WTC11 (cell line): ENCODE results near the gene GGN.

Source experiments
- CREB1 ChIP-seq: sonication (generic); formaldehyde crosslinking; IDR thresholded peaks from 2 replicates; pipeline ENCODE4 v1.8.0; 2023; ENCODE audit warnings: mild to moderate bottlenecking, missing genetic modification reagents
- CTCF ChIP-seq: fragments of 200-600 bp; IDR thresholded peaks from 2 replicates; pipeline ENCODE4 v1.8.0; 2022; ENCODE audit warnings: antibody characterized with exemption
- ELF4 ChIP-seq: sonication (generic); formaldehyde crosslinking; IDR thresholded peaks from 2 replicates; pipeline ENCODE4 v1.8.1; 2022; ENCODE audit warnings: low read depth, mild to moderate bottlenecking, moderate library complexity, missing genetic modification reagents
- ETV6 ChIP-seq: sonication (generic); formaldehyde crosslinking; IDR thresholded peaks from 2 replicates; pipeline ENCODE4 v1.8.1; 2022; ENCODE audit warnings: mild to moderate bottlenecking, missing genetic modification reagents
- HMGXB4 ChIP-seq: sonication (generic); formaldehyde crosslinking; IDR thresholded peaks from 2 replicates; pipeline ENCODE4 v1.8.1; 2023; ENCODE audit warnings: mild to moderate bottlenecking, moderate library complexity, missing genetic modification reagents
- JUN ChIP-seq: sonication (generic); formaldehyde crosslinking; IDR thresholded peaks from 2 replicates; pipeline ENCODE4 v1.8.0; 2023; ENCODE audit warnings: mild to moderate bottlenecking, missing genetic modification reagents
- NFE2L1 ChIP-seq: sonication (generic); formaldehyde crosslinking; IDR thresholded peaks from 2 replicates; pipeline ENCODE4 v1.8.1; 2023; ENCODE audit warnings: missing genetic modification reagents
- PREB ChIP-seq: sonication (generic); formaldehyde crosslinking; IDR thresholded peaks from 2 replicates; pipeline ENCODE4 v1.8.1; 2022; ENCODE audit warnings: mild to moderate bottlenecking, missing genetic modification reagents, moderate library complexity, borderline replicate concordance
- TEAD4 ChIP-seq: sonication (generic); formaldehyde crosslinking; IDR thresholded peaks from 2 replicates; pipeline ENCODE4 v1.8.0; 2022; ENCODE audit warnings: mild to moderate bottlenecking, missing genetic modification reagents
- ZNF317 ChIP-seq: sonication (generic); formaldehyde crosslinking; IDR thresholded peaks from 2 replicates; pipeline ENCODE4 v1.8.1; 2023; ENCODE audit warnings: low read depth, mild to moderate bottlenecking, moderate library complexity, missing genetic modification reagents, borderline replicate concordance

- TF ChIP-seq NFE2L1 (CRISPR knock-in tag) (no peak), TEAD4 (no peak), CTCF (no peak), ZNF317 (CRISPR knock-in tag) (no peak), HMGXB4 (CRISPR knock-in tag) (no peak), ETV6 (CRISPR knock-in tag) (no peak), PREB (CRISPR knock-in tag) (no peak), ELF4 (CRISPR knock-in tag) (no peak), JUN (CRISPR knock-in tag) (no peak), CREB1 (CRISPR knock-in tag) (no peak)
These were observed 13.3 kb upstream of the GGN start for GRCh38 chr19:38401148-38401547.
